ENCODE results near the gene PLA2G4B.

DNA sequence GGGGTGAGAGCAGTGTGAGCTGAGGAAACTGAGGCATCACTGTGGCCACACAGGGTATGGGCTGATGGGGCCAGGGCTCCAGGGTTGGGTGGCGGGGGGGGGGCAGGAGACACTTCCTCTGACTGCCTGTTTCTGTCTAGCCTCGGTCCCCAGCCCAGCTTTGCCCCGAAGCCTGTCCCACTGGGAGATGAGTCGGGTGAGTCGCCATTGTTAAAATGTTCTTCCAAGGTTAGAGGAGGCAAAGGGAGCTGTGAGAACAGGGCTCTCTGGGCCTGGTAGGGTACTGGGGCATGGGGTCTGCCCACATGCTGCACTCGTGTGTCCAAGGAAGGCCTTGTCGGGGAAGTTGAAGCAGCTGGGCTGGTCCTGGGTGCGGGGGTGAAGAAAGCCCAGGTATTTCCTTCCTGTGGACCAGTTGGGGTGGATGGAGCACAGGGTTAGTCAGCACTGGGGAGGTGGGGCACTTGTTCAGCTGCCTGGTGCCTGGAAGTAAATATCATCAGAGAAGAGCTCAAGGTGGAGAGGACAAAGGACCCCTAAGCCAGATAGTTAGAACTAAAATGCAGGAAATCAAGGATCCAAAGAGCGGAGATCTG is 19.1 kb upstream of the PLA2G4B start:
- TF ChIP-seq POLR2A (IDR thresholded peaks at IDR 0.05): no peak
- TF ChIP-seq, protein P1, sequence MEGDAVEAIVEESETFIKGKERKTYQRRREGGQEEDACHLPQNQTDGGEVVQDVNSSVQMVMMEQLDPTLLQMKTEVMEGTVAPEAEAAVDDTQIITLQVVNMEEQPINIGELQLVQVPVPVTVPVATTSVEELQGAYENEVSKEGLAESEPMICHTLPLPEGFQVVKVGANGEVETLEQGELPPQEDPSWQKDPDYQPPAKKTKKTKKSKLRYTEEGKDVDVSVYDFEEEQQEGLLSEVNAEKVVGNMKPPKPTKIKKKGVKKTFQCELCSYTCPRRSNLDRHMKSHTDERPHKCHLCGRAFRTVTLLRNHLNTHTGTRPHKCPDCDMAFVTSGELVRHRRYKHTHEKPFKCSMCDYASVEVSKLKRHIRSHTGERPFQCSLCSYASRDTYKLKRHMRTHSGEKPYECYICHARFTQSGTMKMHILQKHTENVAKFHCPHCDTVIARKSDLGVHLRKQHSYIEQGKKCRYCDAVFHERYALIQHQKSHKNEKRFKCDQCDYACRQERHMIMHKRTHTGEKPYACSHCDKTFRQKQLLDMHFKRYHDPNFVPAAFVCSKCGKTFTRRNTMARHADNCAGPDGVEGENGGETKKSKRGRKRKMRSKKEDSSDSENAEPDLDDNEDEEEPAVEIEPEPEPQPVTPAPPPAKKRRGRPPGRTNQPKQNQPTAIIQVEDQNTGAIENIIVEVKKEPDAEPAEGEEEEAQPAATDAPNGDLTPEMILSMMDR (IDR thresholded peaks at IDR 0.05): no peak

All from testis (tissue), 2 donors.